ENCODE data around the gene SMPD3. TPM values are rescaled to one million over a fixed set of nuclear protein-coding genes. Genes with fewer than 3 reads are reported as not detected.
A peak's percentile ranks its signal among the peaks of the same experiment; 100 is the strongest.

The SMPD3 gene
- total RNA-seq, 1 experiment from 2014 or later, result 0.70 TPM

DNA sequence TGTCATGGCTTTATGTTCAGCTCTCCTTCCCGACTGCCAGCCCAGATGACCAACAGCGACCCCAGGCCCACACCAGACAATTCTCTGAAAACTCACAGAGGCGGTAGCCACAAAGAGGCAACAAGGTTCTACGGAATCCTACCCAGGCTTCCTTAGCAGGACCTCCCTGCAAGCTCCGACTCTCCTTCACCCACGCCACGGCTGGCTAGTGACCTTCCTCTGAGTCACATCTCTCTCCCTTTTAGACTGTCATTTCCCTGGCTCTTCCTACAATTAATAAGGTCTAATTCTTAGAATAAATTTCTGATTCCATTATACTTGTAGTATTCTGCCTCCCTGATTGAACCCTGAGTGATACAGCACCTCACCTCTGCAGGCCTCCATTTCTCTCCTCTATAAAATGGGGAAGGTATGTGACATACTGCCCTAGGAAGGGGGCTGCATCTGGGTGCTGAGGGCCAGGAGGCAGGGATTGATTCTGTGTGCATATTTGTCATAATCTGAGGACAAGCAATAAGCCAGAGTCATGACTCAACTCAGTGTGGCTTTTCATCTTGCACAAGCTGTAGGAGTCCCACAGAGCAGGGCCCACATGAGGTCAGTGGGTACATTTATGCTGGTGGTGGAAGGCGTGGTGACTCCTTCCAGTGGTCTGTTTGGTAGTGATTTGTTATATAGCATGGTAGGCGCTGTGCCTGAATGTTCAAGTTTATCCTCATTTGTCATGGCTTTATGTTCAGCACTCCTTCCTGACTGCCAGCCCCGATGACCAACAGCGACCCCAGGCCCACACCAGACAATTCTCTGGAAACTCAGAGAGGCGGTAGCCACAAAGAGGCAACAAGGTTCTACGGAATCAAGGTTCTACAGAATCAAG lies 46.2 kb downstream of the SMPD3 start:
- TF ChIP-seq, protein P1, sequence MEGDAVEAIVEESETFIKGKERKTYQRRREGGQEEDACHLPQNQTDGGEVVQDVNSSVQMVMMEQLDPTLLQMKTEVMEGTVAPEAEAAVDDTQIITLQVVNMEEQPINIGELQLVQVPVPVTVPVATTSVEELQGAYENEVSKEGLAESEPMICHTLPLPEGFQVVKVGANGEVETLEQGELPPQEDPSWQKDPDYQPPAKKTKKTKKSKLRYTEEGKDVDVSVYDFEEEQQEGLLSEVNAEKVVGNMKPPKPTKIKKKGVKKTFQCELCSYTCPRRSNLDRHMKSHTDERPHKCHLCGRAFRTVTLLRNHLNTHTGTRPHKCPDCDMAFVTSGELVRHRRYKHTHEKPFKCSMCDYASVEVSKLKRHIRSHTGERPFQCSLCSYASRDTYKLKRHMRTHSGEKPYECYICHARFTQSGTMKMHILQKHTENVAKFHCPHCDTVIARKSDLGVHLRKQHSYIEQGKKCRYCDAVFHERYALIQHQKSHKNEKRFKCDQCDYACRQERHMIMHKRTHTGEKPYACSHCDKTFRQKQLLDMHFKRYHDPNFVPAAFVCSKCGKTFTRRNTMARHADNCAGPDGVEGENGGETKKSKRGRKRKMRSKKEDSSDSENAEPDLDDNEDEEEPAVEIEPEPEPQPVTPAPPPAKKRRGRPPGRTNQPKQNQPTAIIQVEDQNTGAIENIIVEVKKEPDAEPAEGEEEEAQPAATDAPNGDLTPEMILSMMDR (conservative IDR thresholded peaks at IDR 0.05), result no peak
- Histone ChIP-seq H2BK15ac (ENCODE audit: low read depth, low read length) (no peak overlapping the region), H3T11ph (ENCODE audit: low read length) (no peak overlapping the region), H2BK5ac (ENCODE audit: insufficient read length, low read length) (no peak overlapping the region), H4K8ac (replicated peaks; ENCODE audit: insufficient read length, low read depth, low read length) (no peak overlapping the region), H2BK120ac (ENCODE audit: low read depth, low read length, poor library complexity, severe bottlenecking) (no peak overlapping the region), H4K5ac (ENCODE audit: insufficient read length, low read depth, low read length) (peak overlapping the region; percentile 53), H2AFZ (ENCODE audit: low read length) (no peak overlapping the region), H3K4me2 (ENCODE audit: insufficient read depth, insufficient read length, low read length) (no peak overlapping the region), H3K9ac (ENCODE audit: extremely low read depth, insufficient read length, low read length) (no peak overlapping the region), H3K23me2 (ENCODE audit: insufficient read length, low read depth, low read length, poor library complexity, severe bottlenecking) (no peaks in the 10 kb centered on the region), H3K4ac (ENCODE audit: low read depth, low read length) (no peak overlapping the region), H3K79me1 (ENCODE audit: insufficient read depth, low read depth, low read length, poor library complexity, severe bottlenecking) (no peaks in the 10 kb centered on the region), H3K27me3 (ENCODE audit: insufficient read depth, low read length) (no peaks in the 10 kb centered on the region), H3K23ac (ENCODE audit: insufficient read length, low read depth, low read length) (no peak overlapping the region), H3K4me1 (ENCODE audit: insufficient read depth, low read length) (0 out of 2 replicates have a peak, but pooled peaks cover 4% of the 10 kb centered on the region), H4K91ac (ENCODE audit: insufficient read length, low read depth, low read length) (no peak overlapping the region), H2BK20ac (ENCODE audit: low read depth, low read length, poor library complexity, severe bottlenecking) (no peak overlapping the region), H4K20me1 (ENCODE audit: control insufficient read depth, insufficient read depth, insufficient read length) (no peaks in the 10 kb centered on the region), H2AK5ac (ENCODE audit: insufficient read length, low read length) (no peak overlapping the region), H3K79me2 (ENCODE audit: insufficient read depth, low read length) (no peaks in the 10 kb centered on the region), H3K27ac (ENCODE audit: insufficient read length, low read depth, low read length) (no peak overlapping the region), H3K18ac (ENCODE audit: insufficient read length, low read depth, low read length) (peak overlapping the region; percentile 36), H2BK12ac (ENCODE audit: insufficient read length, low read depth, low read length) (no peak overlapping the region), H3K9me3 (ENCODE audit: control insufficient read depth, low read depth, low read length) (no peaks in the 10 kb centered on the region), H3K14ac (ENCODE audit: insufficient read depth, low read length) (no peak overlapping the region), H3K56ac (ENCODE audit: insufficient read length, low read depth, low read length) (no peak overlapping the region)
- H3K27me3 Mint-ChIP-seq (ENCODE audit: low read depth), result peaks cover 4% of the 10 kb centered on the region
- H3K4me1 Mint-ChIP-seq, result peaks cover 50 to 58% of the 10 kb centered on the region in 2 experiments
- WGBS (ENCODE audit: extremely low coverage, insufficient read length, low lambda C conversion rate), result no CpG with 5 or more reads among the region's 13 CpGs
- H3K9me3 Mint-ChIP-seq, result no peaks in the 10 kb centered on the region
- no peak for DNase-seq
- peak overlapping the region in 1 of 3 experiments; percentile 44; a peak in 2 of 7 replicates for H3K27ac Mint-ChIP-seq
- H3K36me3 Mint-ChIP-seq (ENCODE audit: insufficient read depth in 1 of 3, low read depth in 3 of 3), result no peaks in the 10 kb centered on the region
- H3K4me3 Mint-ChIP-seq, result no peak overlapping the region
